Measurements from ENCODE around the gene ARFGEF3.

ARFGEF3 gene

DNA sequence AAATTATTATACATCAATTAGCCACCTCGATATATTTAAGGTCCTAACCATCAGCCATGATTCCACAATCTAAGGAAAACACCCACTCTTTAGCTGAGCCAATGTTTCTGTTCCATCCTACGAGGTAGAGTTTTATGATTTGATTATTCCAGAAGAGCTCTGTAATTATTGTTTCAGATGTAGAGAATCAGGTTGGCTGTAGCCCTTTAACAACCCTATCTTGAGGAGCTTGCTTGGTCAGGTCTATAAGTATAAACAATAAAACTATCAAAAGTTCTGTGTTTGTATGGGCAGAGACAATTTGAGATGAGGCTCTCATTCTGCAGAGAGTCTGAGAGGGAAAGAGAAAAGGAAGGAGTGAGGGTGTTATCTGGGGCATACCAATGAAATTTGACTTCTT lies 56.7 kb downstream of the ARFGEF3 start, which contains the start of gene PBOV1:
TSS of gene PBOV1 (minus strand) at position 43 of the 400 bp plus-strand sequence. CDS start 96 bp downstream, outside the sequence.
- Mint-ChIP-seq H3K9me3 (no peaks in the 10 kb centered on the region), H3K4me3 (no peak within 1 kb of the TSS), H3K27ac (no peak within 1 kb of the TSS), H3K27me3 (ENCODE audit: low read depth) (peaks cover 28% of the 10 kb centered on the region), H3K4me1 (ENCODE audit: low read depth) (no peaks in the 10 kb centered on the region), H3K36me3 (ENCODE audit: low read depth) (no peaks in the 10 kb centered on the region)

GRCh38 chr6:138219398-138219797 lies 57.7 kb downstream of the ARFGEF3 start:
- no peaks in the 10 kb centered on the region for H3K9me3 Mint-ChIP-seq
- no peaks in the 10 kb centered on the region for H3K36me3 Mint-ChIP-seq (ENCODE audit: low read depth)
- no peak overlapping the region for H3K27ac Mint-ChIP-seq
- H3K4me3 Mint-ChIP-seq, result no peak overlapping the region
- no peaks in the 10 kb centered on the region for H3K4me1 Mint-ChIP-seq (ENCODE audit: low read depth)
- H3K27me3 Mint-ChIP-seq (ENCODE audit: low read depth), result peaks cover 28% of the 10 kb centered on the region

GRCh38 chr6:138219901-138220300 lies 58.2 kb downstream of the ARFGEF3 start:
- H3K27ac Mint-ChIP-seq, result no peak overlapping the region
- peaks cover 28% of the 10 kb centered on the region for H3K27me3 Mint-ChIP-seq (ENCODE audit: low read depth)
- H3K9me3 Mint-ChIP-seq, result no peaks in the 10 kb centered on the region
- H3K4me1 Mint-ChIP-seq (ENCODE audit: low read depth), result no peaks in the 10 kb centered on the region
- H3K36me3 Mint-ChIP-seq (ENCODE audit: low read depth), result no peaks in the 10 kb centered on the region
- H3K4me3 Mint-ChIP-seq, result no peak overlapping the region

- no peak overlapping the region for H3K27ac Mint-ChIP-seq
- no peak overlapping the region for H3K4me3 Mint-ChIP-seq
- no peaks in the 10 kb centered on the region for H3K9me3 Mint-ChIP-seq
- H3K4me1 Mint-ChIP-seq (ENCODE audit: low read depth), result no peaks in the 10 kb centered on the region
- H3K36me3 Mint-ChIP-seq (ENCODE audit: low read depth), result no peaks in the 10 kb centered on the region
- H3K27me3 Mint-ChIP-seq (ENCODE audit: low read depth), result peaks cover 16% of the 10 kb centered on the region
Measured at GRCh38 chr6:138222901-138223546, 61.3 kb downstream of the ARFGEF3 start.

GRCh38 chr6:138225953-138226352 lies 64.2 kb downstream of the ARFGEF3 start:
- Mint-ChIP-seq H3K4me3 (no peak overlapping the region), H3K36me3 (ENCODE audit: low read depth) (no peaks in the 10 kb centered on the region), H3K27ac (no peak overlapping the region), H3K9me3 (no peaks in the 10 kb centered on the region), H3K27me3 (ENCODE audit: low read depth) (peaks cover 8% of the 10 kb centered on the region), H3K4me1 (ENCODE audit: low read depth) (no peaks in the 10 kb centered on the region)

- Mint-ChIP-seq H3K9me3 (no peaks in the 10 kb centered on the region), H3K36me3 (ENCODE audit: low read depth) (no peaks in the 10 kb centered on the region), H3K4me1 (ENCODE audit: low read depth) (no peaks in the 10 kb centered on the region), H3K27me3 (ENCODE audit: low read depth) (peaks cover 10% of the 10 kb centered on the region), H3K27ac (no peak overlapping the region), H3K4me3 (no peak overlapping the region)
Measured at GRCh38 chr6:138226700-138227315, 65.1 kb downstream of the ARFGEF3 start.

- no peak overlapping the region for H3K4me3 Mint-ChIP-seq
- no peaks in the 10 kb centered on the region for H3K36me3 Mint-ChIP-seq (ENCODE audit: low read depth)
- no peak overlapping the region for H3K27ac Mint-ChIP-seq
Measured at GRCh38 chr6:138227316-138227781, 65.6 kb downstream of the ARFGEF3 start.

GRCh38 chr6:138229072-138229471 lies 67.3 kb downstream of the ARFGEF3 start:
- no peak overlapping the region for H3K4me3 Mint-ChIP-seq
- peaks cover 18% of the 10 kb centered on the region for H3K27me3 Mint-ChIP-seq (ENCODE audit: low read depth)
- H3K36me3 Mint-ChIP-seq (ENCODE audit: low read depth), result no peaks in the 10 kb centered on the region
- H3K27ac Mint-ChIP-seq, result no peak overlapping the region
- H3K9me3 Mint-ChIP-seq, result no peaks in the 10 kb centered on the region
- H3K4me1 Mint-ChIP-seq (ENCODE audit: low read depth), result no peaks in the 10 kb centered on the region

More at GRCh38 chr6:138227316-138227781, 65.6 kb downstream of the ARFGEF3 start:
- peaks cover 10% of the 10 kb centered on the region for H3K27me3 Mint-ChIP-seq (ENCODE audit: low read depth)
- no peaks in the 10 kb centered on the region for H3K9me3 Mint-ChIP-seq
- H3K4me1 Mint-ChIP-seq (ENCODE audit: low read depth), result no peaks in the 10 kb centered on the region

DNA sequence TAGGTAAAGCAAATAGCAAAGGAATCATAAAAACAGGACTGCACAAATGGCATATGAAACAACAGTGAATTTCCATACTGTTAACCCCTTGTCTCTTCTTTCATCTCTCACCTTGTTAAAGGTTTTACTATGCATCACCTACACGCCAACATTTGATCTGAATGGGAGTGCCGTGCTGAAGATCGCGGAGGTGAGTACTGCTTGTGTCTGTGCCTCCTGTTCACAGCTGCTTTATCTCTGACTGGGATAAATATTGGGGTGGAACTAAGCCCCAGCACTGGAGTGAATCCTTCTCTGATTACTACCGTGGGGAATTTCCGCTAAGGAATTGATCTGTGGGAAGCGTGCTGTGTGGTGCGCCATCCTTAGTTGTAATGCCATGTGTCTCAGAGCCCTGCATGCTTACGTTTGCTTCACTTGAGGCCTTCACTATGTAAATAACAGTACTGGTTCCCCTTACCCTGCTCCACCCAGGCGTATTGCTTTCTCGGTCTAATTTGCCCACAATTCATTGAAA lies 68.0 kb downstream of the ARFGEF3 start:
- no peaks in the 10 kb centered on the region for H3K9me3 Mint-ChIP-seq
- H3K27me3 Mint-ChIP-seq (ENCODE audit: low read depth), result peaks cover 21% of the 10 kb centered on the region
- no peak overlapping the region for H3K4me3 Mint-ChIP-seq
- H3K36me3 Mint-ChIP-seq (ENCODE audit: low read depth), result no peaks in the 10 kb centered on the region
- no peak overlapping the region for H3K27ac Mint-ChIP-seq
- H3K4me1 Mint-ChIP-seq (ENCODE audit: low read depth), result no peaks in the 10 kb centered on the region

GRCh38 chr6:138230221-138230620 lies 68.5 kb downstream of the ARFGEF3 start:
- H3K4me1 Mint-ChIP-seq (ENCODE audit: low read depth), result no peaks in the 10 kb centered on the region
- H3K4me3 Mint-ChIP-seq, result no peak overlapping the region
- H3K9me3 Mint-ChIP-seq, result no peaks in the 10 kb centered on the region
- no peak overlapping the region for H3K27ac Mint-ChIP-seq
- no peaks in the 10 kb centered on the region for H3K36me3 Mint-ChIP-seq (ENCODE audit: low read depth)
- peaks cover 21% of the 10 kb centered on the region for H3K27me3 Mint-ChIP-seq (ENCODE audit: low read depth)

DNA sequence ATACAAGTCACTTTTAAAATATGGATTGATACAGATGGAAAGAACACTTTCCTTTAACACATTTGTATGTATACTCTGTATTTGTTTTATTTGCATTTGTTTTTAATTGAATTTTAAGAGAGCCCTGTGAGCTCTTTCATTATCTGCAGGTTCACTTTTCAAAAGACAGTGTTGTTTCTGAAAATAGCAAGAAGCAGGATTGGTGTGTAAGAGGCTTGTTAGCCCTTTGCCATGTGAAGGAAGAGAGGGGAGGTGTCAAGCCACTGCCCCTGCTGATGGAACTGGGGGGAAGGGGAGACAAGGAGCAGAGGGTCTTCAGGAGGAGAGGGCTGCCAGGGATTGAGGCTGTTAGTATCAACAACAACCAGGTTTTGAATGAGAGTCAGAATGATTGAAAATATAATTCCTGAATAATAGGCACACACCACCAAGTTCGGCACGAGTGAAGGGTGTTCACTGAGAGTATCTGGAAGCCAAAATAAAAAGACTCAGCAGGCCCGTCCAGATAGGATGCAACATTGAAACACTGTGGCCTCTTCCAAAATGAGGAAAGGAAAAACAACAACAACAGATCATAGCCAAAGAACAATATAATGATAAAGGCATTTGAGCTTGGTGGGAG lies 69.1 kb downstream of the ARFGEF3 start:
- H3K4me3 Mint-ChIP-seq, result no peak overlapping the region
- no peaks in the 10 kb centered on the region for H3K4me1 Mint-ChIP-seq (ENCODE audit: low read depth)
- no peak overlapping the region for H3K27ac Mint-ChIP-seq
- H3K36me3 Mint-ChIP-seq (ENCODE audit: low read depth), result no peaks in the 10 kb centered on the region
- no peaks in the 10 kb centered on the region for H3K9me3 Mint-ChIP-seq
- H3K27me3 Mint-ChIP-seq (ENCODE audit: low read depth), result peaks cover 21% of the 10 kb centered on the region

DNA sequence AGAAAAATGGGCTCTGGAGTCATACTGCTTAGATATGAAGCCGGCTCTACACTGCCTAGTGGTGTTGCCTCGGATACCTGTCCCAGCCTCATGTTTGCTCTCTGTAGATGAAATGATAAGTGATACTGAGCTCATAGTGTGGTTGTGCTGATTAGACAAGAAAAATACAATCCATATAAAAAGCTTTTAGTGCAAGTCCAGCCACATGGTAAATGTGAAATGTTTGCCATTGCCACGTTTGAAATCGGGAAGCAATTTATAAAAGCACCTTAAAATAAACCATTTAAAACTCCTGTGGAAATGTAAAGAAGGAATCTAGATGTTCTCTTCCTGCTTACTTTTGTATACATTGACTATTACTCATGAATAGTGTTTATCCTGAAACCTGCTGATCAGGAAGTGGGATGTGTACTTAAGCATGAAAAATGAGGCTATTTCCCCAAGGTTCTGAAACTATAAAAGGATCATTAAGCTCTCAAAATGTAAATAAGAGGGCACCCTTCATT lies 69.7 kb downstream of the ARFGEF3 start:
- Mint-ChIP-seq H3K36me3 (ENCODE audit: low read depth) (no peaks in the 10 kb centered on the region), H3K4me3 (no peak overlapping the region), H3K27ac (no peak overlapping the region), H3K27me3 (ENCODE audit: low read depth) (peaks cover 21% of the 10 kb centered on the region), H3K4me1 (ENCODE audit: low read depth) (no peaks in the 10 kb centered on the region), H3K9me3 (no peaks in the 10 kb centered on the region)

GRCh38 chr6:138234363-138234762 lies 72.6 kb downstream of the ARFGEF3 start:
- no peak overlapping the region for H3K27ac Mint-ChIP-seq

DNA sequence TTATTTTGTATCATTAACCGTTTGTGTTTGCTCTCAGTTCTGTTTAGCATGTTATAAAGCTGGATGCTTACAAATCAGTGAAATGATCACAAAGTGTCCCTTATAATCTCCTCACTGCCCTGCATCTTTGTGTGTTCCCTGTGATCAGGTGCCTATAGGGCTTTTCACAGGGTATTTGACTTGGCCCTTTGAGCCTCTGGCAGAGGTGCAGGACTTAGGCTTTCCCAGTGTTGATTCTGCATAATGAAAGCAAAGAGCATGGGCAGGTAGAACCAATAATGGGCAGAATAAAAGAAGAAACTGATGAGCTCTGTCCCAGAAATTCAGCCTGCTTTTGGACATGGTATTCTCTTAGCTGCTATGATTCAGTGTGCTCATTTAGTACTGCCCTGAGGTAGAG lies 73.5 kb downstream of the ARFGEF3 start:
- Mint-ChIP-seq H3K4me3 (no peak overlapping the region), H3K27me3 (ENCODE audit: low read depth) (peaks cover 21% of the 10 kb centered on the region), H3K27ac (no peak overlapping the region), H3K4me1 (ENCODE audit: low read depth) (no peaks in the 10 kb centered on the region), H3K9me3 (no peaks in the 10 kb centered on the region), H3K36me3 (ENCODE audit: low read depth) (no peaks in the 10 kb centered on the region)

More at GRCh38 chr6:138234363-138234762, 72.6 kb downstream of the ARFGEF3 start:
- Mint-ChIP-seq H3K4me3 (no peak overlapping the region), H3K36me3 (ENCODE audit: low read depth) (no peaks in the 10 kb centered on the region), H3K4me1 (ENCODE audit: low read depth) (no peaks in the 10 kb centered on the region), H3K27me3 (ENCODE audit: low read depth) (peaks cover 21% of the 10 kb centered on the region), H3K9me3 (no peaks in the 10 kb centered on the region)
